ENCODE measurements around the gene SLC35F2.

Gene SLC35F2

GRCh38 chr11:107777110-107777509, 81.5 kb downstream of the SLC35F2 start:
- TF ChIP-seq REST (IDR thresholded peaks at IDR 0.05; ENCODE audit: insufficient replicate concordance, low read depth) (no peak), SPI1 (IDR thresholded peaks at IDR 0.05; ENCODE audit: borderline replicate concordance, low read depth) (no peak), CTCF (IDR thresholded peaks at IDR 0.05; ENCODE audit: insufficient read depth, low read length) (no peak), GABPA (IDR thresholded peaks at IDR 0.05; ENCODE audit: low read depth) (no peak), POLR2AphosphoS5 (IDR thresholded peaks at IDR 0.05; ENCODE audit: low read depth) (no peak)
- DNase-seq (ENCODE audit: low read depth in 1 of 2, low spot score in 1 of 2) = no peak
- Histone ChIP-seq H3K4me3 (replicated peaks; ENCODE audit: insufficient read depth, low read length) (no peak overlapping the region), H3K27ac (replicated peaks) (no peak overlapping the region), H3K27me3 (ENCODE audit: insufficient read depth, poor library complexity, severe bottlenecking) (no peaks in the 10 kb centered on the region)

- no peak for DNase-seq (ENCODE audit: low read depth in 1 of 2, low spot score in 1 of 2)
- Histone ChIP-seq H3K4me3 (replicated peaks; ENCODE audit: insufficient read depth, low read length) (no peak overlapping the region), H3K27me3 (ENCODE audit: insufficient read depth, poor library complexity, severe bottlenecking) (no peaks in the 10 kb centered on the region), H3K27ac (replicated peaks) (no peak overlapping the region)
- TF ChIP-seq CTCF (IDR thresholded peaks at IDR 0.05; ENCODE audit: insufficient read depth, low read length) (no peak), REST (IDR thresholded peaks at IDR 0.05; ENCODE audit: insufficient replicate concordance, low read depth) (no peak), GABPA (IDR thresholded peaks at IDR 0.05; ENCODE audit: low read depth) (no peak), SPI1 (IDR thresholded peaks at IDR 0.05; ENCODE audit: borderline replicate concordance, low read depth) (no peak), POLR2AphosphoS5 (IDR thresholded peaks at IDR 0.05; ENCODE audit: low read depth) (no peak)
Measured at GRCh38 chr11:107776062-107776461, 82.5 kb downstream of the SLC35F2 start.

- no peak overlapping the region for H3K4me3 ChIP-seq (replicated peaks; ENCODE audit: insufficient read depth, low read length)
- DNase-seq (ENCODE audit: low read depth in 1 of 2, low spot score in 1 of 2) = no peak
- no peak overlapping the region for H3K27ac ChIP-seq (replicated peaks)
- peaks cover 2% of the 10 kb centered on the region for H3K27me3 ChIP-seq (ENCODE audit: insufficient read depth, poor library complexity, severe bottlenecking)
- TF ChIP-seq CTCF (IDR thresholded peaks at IDR 0.05; ENCODE audit: insufficient read depth, low read length) = no peak
- no peak for TF ChIP-seq POLR2AphosphoS5 (IDR thresholded peaks at IDR 0.05; ENCODE audit: low read depth)
- no peak for TF ChIP-seq GABPA (IDR thresholded peaks at IDR 0.05; ENCODE audit: low read depth)
- TF ChIP-seq SPI1 (IDR thresholded peaks at IDR 0.05; ENCODE audit: borderline replicate concordance, low read depth) = no peak
- TF ChIP-seq REST (IDR thresholded peaks at IDR 0.05; ENCODE audit: insufficient replicate concordance, low read depth) = no peak
Measured at GRCh38 chr11:107770551-107770951, 88.0 kb downstream of the SLC35F2 start.
